CD4-positive, alpha-beta T cell treated with Interferon alpha-2 for 1 hour (primary cell): ENCODE measurements around the gene SDHAF4.
A peak's percentile ranks its signal among the peaks of the same experiment; 100 is the strongest.
"Not testable (repeated sequence)": the region's sequence is repeated elsewhere in the genome, so short reads cannot be mapped to it uniquely, and the experiment has no call there.

Experiments
- DNase-seq, 2 donors: peaks; one replicate each; pipeline ENCODE4 v3.0.0-alpha.2; 2020 to 2022

SDHAF4 gene

DNA sequence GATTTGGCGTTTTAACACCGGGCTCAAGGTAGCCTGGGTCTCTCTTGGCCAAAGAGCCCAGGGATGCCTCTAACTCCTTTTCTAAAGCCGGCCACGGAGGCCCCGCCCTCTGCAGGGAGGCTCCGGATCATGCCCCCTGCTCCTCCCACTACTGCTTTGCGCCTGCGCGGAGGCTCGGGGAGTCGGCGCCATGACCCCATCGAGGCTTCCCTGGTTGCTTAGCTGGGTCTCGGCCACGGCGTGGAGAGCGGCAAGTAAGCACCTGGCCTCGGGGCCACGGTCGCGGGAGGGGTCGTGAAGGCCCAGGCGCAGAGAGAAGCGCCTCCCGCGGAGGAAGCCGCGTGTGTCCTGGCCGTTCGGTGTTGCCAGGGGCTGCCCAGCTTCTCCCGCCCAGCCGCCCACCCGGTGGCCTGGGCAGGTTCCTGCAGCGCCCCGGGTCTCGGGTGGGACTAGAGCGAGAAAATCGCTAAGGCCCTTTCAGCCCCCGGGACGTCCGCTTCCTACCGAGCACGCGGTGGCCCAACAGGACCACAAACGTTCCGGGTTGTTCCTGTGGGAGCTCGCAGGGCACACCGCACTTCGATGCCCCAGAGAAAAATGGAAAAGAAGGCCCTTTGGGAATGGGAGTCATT, at the start of gene SDHAF4:
Gene SDHAF4 (plus strand): TSS at position 180 of the 632 bp plus-strand sequence. CDS start 11 bp downstream, at position 191.
- DNase-seq, result peak; percentile 93 to 95

GRCh38 chr6:70518723-70519122, 48.0 kb upstream of the SDHAF4 start:
- no peak for DNase-seq

- DNase-seq, result peak in 1 of 2 donors; percentile 40
Observed at GRCh38 chr6:70520575-70520974, 46.2 kb upstream of the SDHAF4 start.

GRCh38 chr6:70524721-70525286, 41.9 kb upstream of the SDHAF4 start:
- DNase-seq, result no peak

GRCh38 chr6:70527071-70527737, 39.5 kb upstream of the SDHAF4 start:
- no peak for DNase-seq

DNA sequence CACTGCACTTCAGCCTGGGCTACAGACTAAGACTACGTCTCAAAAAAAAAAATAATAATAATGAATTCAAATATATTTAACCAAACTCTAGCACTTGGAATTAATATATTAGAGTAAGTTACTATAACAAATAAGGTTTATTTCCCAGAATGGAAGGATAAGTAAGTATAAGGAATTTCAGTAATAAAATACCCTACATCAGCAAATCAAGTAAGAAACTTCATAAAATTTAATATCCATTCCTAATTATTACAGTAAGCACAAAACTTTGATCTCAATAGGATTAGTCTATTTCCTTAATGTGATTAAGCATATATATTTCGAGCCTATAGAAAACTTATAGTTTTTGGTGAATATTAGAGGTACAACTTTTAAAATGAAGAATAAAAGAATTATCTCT, 36.7 kb upstream of the SDHAF4 start:
- no peak for DNase-seq

DNA sequence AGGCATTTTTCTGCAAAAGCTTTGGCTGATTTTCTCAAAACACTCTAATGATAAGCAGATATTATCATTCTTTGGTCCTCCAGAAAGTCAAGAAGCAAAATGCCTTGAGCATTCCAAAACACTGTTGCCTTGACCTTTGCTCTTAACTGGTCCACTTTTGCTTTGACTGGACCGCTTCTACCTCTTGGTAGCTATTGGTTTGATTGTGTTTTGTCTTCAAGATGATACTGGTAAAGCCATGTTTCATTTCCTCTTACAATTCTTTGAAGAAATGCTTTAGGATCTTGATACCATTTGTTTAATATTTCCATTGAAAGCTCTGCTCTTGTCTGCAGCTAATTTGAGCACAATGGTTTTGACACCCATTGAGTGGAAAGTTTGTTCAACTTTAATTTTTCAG, 35.6 kb upstream of the SDHAF4 start:
- DNase-seq, result no peak

GRCh38 chr6:70537266-70537665, 29.5 kb upstream of the SDHAF4 start:
- no peak for DNase-seq

GRCh38 chr6:70538376-70538775, 28.4 kb upstream of the SDHAF4 start:
- no peak for DNase-seq

DNA sequence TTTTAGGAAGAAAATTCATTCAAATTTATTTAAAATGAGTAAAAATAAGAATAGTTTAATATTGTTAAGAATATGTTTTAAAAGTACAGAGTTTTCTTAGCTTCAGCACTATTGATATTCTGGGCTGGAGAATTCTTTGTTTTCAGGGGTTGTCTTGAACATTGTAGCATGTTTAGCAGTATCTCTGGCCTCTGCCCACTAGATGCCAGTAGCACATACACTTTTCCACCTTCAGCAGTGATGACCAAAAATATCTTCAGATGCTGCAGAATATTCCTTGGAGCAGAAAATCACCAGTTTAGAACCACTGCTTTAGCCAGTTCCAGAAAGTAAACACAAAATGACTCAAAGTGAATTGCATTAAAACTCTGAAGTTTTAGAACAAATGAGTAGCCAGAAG, 19.4 kb upstream of the SDHAF4 start:
- DNase-seq, result peak in 1 of 2 donors; percentile 31

- DNase-seq, result no peak
Observed at GRCh38 chr6:70547905-70548304, 18.8 kb upstream of the SDHAF4 start.

- DNase-seq, result no peak
Observed at GRCh38 chr6:70549327-70549726, 17.4 kb upstream of the SDHAF4 start.

GRCh38 chr6:70551566-70551965, 15.2 kb upstream of the SDHAF4 start:
- no peak for DNase-seq

DNA sequence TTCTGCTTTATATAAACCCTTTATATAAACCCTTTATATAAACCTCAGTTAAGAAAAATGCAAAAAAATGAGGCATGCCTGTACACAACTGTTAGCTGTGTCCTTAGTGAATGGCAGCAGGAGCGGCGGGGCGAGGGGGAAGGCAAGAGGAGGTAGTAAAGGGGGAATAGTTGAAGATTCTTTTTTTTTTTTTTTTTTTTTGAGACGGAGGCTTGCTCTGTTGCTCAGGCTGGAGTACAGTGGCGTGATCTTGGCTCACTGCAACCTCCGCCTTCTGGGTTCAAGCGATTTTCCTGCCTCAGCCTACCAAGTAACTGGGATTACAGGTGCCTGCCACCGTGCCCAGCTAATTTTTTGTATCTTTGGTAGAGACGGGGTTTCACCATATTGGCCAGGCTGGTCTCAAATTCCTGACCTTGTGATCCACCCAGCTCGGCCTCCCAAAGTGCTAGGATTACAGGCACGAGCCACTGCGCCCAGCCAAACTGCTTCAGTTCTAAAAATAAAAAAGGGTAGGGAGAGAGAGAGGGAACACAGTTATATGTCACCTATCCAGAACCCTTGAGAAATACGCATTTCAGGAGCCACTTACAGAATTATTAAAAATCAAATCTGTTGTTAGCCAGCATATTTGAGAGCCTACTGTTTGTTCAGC, 14.3 kb upstream of the SDHAF4 start:
- DNase-seq, result not testable (repeated sequence)

DNA sequence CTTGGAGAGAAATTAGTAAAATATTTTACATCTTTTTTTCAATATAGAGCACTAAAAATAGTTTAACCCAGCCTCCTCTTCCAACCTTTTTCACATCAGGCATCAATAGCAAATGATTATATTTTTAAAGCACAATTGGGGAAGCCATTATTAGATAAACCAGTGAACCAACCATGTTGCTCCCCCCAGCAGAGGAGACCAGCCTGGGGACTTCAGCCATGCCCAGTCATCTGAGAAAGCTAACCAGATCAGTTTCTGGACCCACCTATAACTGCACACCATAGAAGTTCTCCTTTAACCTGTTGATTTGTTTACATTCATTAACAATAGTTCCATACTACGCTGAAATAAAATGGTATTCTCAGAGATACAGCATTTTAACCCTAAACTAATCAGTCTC, 13.8 kb upstream of the SDHAF4 start:
- no peak for DNase-seq

GRCh38 chr6:70557998-70558397, 8.7 kb upstream of the SDHAF4 start:
- no peak for DNase-seq

DNA sequence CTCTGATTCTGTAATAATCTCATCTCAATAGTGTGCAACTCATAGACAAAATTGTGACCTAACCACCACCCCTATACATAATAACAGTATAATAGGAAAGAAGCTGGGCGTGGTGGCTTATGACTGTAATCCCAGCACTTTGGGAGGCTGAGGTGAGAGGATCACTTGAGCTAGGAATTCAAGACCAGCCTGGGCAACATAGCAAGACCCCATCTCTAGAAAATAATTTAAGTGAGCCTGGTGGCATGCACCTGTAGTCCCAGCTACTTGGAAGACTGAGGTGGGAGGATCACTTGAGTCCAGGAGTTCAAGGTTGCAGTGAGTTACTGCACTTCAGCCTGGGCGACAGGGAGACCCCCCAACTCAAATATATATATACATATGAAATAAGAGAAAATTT, 4.3 kb upstream of the SDHAF4 start:
- not testable (repeated sequence) for DNase-seq

DNA sequence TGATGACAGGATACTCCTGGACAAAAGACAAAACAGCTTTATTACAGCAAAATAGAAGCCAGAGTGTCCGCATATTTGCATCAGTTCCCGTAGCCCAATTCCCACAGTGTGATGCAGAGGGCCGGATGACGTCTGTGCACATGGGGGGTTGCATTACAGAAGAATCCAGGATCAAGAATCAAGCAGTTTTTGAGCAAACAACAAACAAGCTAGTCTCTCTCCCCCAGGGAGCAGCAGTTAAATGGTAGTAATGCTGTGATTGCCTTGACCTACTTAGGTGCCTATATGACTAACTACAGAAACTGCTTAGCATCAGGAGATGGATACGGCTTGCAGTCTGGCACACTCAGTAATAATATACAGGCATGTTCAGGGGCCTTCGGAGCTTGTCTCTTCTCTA, 3.2 kb upstream of the SDHAF4 start:
- DNase-seq, result no peak

DNA sequence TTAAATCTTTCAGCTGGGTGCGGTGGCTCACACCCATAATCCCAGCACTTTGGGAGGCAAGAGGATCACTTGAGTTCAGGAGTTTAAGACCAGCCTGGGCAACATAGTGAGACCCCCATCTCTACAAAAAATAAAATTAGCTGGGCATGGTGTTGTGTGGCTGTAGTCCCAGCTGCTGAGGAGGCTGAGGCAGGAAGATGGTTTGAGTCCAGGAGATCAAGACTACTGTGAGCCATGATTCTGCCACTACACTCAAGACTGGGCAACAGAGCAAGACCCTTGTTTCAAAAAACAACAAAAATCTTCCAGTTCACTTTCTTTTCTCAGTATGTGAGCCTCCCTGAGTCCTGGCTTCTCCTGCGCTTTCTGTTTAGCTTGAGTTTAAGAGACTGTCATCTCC, 7.9 kb downstream of the SDHAF4 start:
- DNase-seq, result no peak

DNA sequence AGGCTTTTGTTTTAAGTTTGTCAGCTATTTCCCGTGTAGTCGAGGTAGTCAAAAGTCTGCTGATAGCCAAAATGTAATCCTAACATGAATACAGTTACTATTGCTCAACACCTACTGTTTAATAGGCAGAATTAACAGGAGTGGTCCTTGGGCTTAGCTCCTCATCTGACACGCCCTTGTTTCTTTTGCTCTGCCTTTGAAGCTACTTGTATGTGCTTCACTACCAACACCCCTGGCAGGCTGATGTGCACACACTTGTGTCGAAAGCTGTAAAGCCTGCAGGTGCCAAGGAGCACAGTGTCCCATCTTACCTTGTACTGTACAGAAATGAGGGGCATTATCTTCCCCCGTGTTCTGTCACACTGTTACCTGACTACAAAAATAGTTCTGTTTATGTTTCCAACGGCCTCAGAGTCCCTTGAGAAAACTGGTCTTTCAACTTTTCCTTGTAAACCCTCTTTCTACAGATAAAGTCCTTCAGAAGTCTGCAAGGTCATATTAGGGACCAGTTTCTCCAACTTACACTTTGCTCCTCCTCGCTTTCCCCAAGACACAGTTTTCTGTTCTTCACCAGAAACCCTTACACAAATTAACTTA, 9.3 kb downstream of the SDHAF4 start:
- no peak for DNase-seq

DNA sequence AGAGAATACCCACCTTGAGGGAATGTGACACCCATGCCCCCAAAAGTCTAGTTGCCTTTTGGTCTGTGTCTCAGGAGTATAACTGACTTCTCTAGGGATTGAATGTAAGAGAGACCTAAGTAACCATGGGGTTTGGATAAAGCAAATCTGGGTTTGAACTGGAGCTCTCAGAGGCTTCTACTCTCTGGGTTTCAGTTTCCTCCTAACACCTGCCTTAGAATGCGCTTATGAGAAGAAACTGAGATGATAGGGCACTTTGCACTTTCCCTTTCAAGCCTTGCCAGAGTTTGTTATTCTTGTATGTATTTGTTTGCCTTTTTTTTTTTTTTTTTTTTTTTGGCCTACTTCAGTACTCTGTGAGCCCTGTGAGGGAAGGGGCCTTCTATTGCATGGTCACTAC, 19.4 kb downstream of the SDHAF4 start:
- DNase-seq, result no peak

DNA sequence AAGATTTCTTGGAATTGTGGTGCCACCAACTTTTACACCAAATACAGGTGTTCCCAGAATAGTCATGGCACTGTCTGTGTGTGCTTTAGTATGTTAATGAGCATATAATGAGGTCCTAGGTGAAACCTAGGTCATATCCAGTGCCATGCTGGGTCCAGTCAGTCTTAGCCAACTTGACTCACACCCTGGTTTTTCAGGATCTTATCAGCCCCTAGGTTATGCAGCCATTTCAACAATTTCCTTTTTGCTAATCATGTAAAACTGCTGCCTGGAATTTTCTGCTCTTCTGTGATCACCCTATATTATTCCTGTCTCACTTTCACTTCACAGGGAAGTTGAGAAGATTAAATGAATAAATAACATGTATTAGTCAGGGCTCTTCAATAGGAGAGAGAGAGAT, 23.7 kb downstream of the SDHAF4 start:
- DNase-seq, result no peak

- no peak for DNase-seq
Observed at GRCh38 chr6:70592391-70593117, 25.8 kb downstream of the SDHAF4 start.
